Left ventricle myocardium inferior (tissue), 1 donor: Measurements from ENCODE around the gene FAM3B. TPM values are rescaled to one million over a fixed set of nuclear protein-coding genes. Genes with fewer than 3 reads are reported as not detected.
A peak's percentile ranks its signal among the peaks of the same experiment; 100 is the strongest.

ENCODE experiments used
- DNase-seq: peaks from one replicate; pipeline ENCODE4 v3.0.0-alpha.2; 2020
- H3K27ac ChIP-seq: fragments of 200-600 bp; replicated peaks from 2 replicates; pipeline ENCODE4 v1.8.0; 2021
- H3K27me3 ChIP-seq: fragments of 200-600 bp; 2 replicates; pipeline ENCODE4 v1.8.0; 2021; ENCODE audit warnings: low read depth
- H3K36me3 ChIP-seq: fragments of 200-600 bp; 2 replicates; pipeline ENCODE4 v1.8.0; 2021
- H3K4me1 ChIP-seq: fragments of 200-600 bp; 2 replicates; pipeline ENCODE4 v1.8.0; 2021
- H3K4me3 ChIP-seq: fragments of 200-600 bp; 2 replicates; pipeline ENCODE4 v1.8.0; 2021; ENCODE audit warnings: mild to moderate bottlenecking, moderate library complexity
- H3K9me3 ChIP-seq: fragments of 200-600 bp; replicated peaks from 2 replicates; pipeline ENCODE4 v1.8.0; 2021
- intact Hi-C: fragments of 100-400 bp; cut with micrococcal nuclease; formaldehyde crosslinking; loops from one replicate; pipeline ENCODE4 v1.11.0; 2022
- total RNA-seq: library from RNA; stranded (reverse); fragmentation: NEBNext Ultra II Directional; extraction: Animal tissue kit (Norgen Biotek cat#: 25700); gene quantifications from one replicate; pipeline ENCODE4 v1.2.1, GENCODE V29; 2021
- TF ChIP-seq, protein P1 (sequence below): fragments of 200-600 bp; IDR thresholded peaks from 2 replicates; pipeline ENCODE4 v1.8.0; 2021; ENCODE audit warnings: antibody characterized with exemption, mild to moderate bottlenecking, borderline replicate concordance
- donor health status: DM: no; HTN: yes; CAD: no; lungs with severe emphysema.

The FAM3B gene
- total RNA-seq, 1 donor from 2014 or later, result not detected

DNA sequence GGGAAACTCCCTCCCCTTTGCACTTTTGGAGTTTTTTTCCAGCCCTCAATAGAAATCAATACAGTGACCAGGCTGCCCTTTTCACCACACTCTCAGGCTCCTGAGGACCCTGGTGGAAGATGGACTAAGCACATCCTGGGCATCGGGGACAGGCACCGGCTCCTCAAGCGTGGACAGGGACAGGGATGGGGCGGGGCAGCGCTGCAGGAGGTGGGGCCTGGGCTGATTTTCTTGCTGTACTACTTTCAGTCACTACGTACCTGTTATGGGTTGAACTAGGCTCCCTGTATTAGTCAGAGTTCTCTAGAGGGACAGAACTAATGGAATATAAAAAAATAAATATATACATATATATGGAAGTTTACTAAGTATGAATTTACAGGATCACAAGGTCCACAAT lies 47.7 kb downstream of the FAM3B start:
- H3K4me1 ChIP-seq, result peaks cover 47% of the 10 kb centered on the region
- TF ChIP-seq, protein P1, sequence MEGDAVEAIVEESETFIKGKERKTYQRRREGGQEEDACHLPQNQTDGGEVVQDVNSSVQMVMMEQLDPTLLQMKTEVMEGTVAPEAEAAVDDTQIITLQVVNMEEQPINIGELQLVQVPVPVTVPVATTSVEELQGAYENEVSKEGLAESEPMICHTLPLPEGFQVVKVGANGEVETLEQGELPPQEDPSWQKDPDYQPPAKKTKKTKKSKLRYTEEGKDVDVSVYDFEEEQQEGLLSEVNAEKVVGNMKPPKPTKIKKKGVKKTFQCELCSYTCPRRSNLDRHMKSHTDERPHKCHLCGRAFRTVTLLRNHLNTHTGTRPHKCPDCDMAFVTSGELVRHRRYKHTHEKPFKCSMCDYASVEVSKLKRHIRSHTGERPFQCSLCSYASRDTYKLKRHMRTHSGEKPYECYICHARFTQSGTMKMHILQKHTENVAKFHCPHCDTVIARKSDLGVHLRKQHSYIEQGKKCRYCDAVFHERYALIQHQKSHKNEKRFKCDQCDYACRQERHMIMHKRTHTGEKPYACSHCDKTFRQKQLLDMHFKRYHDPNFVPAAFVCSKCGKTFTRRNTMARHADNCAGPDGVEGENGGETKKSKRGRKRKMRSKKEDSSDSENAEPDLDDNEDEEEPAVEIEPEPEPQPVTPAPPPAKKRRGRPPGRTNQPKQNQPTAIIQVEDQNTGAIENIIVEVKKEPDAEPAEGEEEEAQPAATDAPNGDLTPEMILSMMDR, result no peak

DNA sequence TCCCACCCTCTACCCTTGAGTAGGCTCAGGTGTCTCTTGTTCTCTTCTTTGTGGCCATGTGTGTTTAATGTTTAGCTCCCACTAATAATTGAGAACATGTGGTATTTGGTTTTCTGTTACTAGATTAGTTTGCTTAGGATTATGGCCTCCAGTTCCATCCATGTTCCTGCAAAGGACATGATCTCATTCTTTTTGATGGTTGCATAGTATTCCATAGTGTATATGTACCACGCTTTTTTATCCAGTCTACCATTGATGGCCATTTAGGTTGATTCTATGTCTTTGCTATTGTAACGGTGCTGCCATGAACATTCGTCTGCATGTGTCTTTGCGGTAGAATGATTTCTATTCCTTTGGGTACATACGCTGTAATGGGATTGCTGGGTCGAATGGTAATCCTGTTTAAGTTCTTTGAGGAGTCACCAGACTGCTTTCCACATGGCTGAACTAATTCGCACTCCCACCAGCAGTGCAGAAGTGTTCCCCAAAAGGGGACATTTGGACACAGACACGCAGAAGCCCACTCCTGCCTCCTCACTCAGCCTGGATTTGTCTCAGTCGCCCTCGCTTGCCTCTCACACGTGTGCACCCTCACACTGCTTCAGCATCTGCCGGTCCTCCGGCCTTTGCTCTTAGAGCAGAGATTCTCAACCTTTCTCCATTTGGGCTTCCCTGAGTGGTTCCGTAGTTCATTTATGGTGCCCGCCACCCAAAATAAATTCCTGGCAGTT lies 48.9 kb downstream of the FAM3B start:
- DNase-seq, result no peak
- H3K9me3 ChIP-seq, result no peaks in the 10 kb centered on the region
- intact Hi-C loops, result no loop called here
- peaks cover 49% of the 10 kb centered on the region for H3K4me1 ChIP-seq
- no peaks in the 10 kb centered on the region for H3K36me3 ChIP-seq
- H3K27ac ChIP-seq, result no peak overlapping the region
- H3K4me3 ChIP-seq, result no peak overlapping the region
- TF ChIP-seq, protein P1, result no peak
- peaks cover 54% of the 10 kb centered on the region for H3K27me3 ChIP-seq

More for the DNA sequence above, 47.7 kb downstream of the FAM3B start:
- no peak for DNase-seq
- H3K27me3 ChIP-seq, result peaks cover 48% of the 10 kb centered on the region
- H3K4me3 ChIP-seq, result no peak overlapping the region
- H3K27ac ChIP-seq, result no peak overlapping the region
- intact Hi-C loops, result no loop called here
- no peaks in the 10 kb centered on the region for H3K36me3 ChIP-seq
- no peaks in the 10 kb centered on the region for H3K9me3 ChIP-seq

DNA sequence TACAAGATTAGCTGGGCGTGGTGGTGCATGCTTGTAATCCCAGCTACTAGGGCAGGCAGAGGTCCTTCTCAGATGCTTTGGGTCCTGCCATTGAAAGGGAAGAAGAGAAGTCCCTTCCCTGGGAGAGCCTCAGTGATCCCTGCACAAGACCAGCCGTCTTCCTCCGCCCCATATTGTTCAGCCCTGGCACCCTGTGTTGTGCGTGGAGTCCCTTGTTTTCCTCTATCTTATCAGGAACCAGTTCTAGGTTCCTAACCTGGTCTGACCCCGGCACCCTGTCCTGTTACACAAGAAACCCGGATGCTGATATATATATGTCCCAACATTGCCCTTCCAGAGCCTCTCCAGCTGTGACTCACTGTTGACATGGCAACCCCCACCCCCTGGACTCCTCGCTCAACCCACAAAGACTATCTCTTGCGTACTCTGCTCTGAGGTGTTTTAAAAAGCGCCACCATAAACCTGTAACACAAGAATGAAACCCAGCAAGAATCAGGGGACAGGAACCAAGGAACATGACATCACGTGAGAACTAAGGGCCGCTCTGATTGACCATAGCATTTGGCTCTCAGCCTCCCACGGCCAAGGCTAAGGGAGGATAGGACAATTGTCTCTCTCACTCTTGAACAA lies 50.0 kb downstream of the FAM3B start:
- no peak overlapping the region for H3K4me3 ChIP-seq
- H3K4me1 ChIP-seq, result peaks cover 57% of the 10 kb centered on the region
- H3K27ac ChIP-seq, result peak overlapping the region; percentile 76
- intact Hi-C loops, result no loop called here
- TF ChIP-seq, protein P1, result no peak
- no peaks in the 10 kb centered on the region for H3K9me3 ChIP-seq
- H3K27me3 ChIP-seq, result peaks cover 54% of the 10 kb centered on the region
- DNase-seq, result no peak
- no peaks in the 10 kb centered on the region for H3K36me3 ChIP-seq

DNA sequence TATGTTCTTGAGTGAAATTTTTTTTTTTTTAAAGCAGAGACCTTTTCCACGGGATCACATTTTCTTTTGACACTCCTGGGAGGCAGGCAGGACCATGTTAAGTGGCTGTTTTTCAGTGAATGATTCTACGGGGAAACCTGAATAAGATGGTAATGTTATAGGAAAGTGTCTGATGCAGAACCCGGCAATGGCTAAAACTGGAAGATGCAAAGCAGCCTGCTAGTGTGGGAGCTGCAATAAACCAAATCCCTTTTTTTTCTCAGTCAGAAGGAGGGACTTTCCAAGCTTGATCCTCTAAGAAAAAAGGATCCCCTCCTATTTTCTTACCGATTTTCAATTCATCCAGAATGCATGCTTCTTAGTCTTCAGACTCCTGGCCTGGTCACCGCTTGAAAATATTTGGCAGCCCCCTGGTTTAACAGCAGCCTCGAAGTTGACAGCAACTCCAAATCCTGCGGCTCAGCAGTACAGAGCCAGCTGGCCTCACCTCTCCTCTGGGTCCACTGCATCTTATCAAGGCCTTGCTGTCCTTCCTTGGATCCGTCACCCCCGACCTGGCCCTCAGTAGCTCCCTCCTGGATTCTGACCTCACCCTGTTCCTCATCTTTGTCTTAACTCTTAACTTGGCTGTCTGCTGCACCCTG lies 50.8 kb downstream of the FAM3B start:
- TF ChIP-seq, protein P1, result no peak
- no peaks in the 10 kb centered on the region for H3K9me3 ChIP-seq
- H3K27me3 ChIP-seq, result peaks cover 54% of the 10 kb centered on the region
- H3K4me3 ChIP-seq, result no peak overlapping the region
- peaks cover 57% of the 10 kb centered on the region for H3K4me1 ChIP-seq
- H3K36me3 ChIP-seq, result no peaks in the 10 kb centered on the region
- DNase-seq, result no peak
- H3K27ac ChIP-seq, result peak overlapping the region; percentile 76
- intact Hi-C loops, result no loop called here

DNA sequence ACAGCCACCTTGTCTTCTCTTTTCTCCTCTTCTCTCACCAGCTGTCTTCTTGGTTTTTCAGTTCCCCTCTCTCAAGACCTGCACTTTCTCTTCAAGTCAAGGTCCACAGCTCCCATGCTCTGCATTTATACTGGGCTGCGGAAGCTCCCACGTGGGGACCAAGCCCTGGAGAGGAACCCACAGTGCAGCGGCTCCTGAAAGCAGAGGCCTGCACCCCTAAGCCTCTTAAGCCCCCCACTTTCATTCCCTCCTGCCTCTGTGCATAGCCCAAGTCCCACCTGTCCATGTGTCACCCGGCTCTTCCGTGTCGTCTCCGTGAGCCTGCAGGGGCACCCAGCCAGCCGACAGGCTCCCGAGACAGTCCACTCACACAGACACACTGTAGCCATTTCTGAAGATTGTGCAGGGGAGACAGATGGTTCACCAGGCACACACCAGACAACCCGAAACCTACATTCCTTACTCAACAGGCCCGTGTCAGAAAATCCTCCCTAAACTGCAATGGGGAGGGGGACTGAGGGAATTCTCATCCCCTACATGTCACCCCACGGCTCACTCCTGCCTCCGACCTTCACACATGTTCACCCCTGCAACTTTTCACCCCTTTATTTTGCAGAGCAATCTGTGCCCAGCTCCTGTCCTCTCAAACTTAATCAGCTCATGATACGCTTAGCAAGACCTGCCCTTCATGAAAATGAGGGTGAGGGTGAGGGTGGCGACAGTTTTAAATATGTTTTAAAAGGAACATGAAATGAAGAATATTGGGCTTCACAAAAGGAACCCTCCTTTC lies 51.5 kb downstream of the FAM3B start:
- intact Hi-C loops, result no loop called here
- TF ChIP-seq, protein P1, result no peak
- Histone ChIP-seq H3K4me1 (peaks cover 51% of the 10 kb centered on the region), H3K36me3 (no peaks in the 10 kb centered on the region), H3K27ac (peak overlapping the region; percentile 76), H3K9me3 (no peaks in the 10 kb centered on the region), H3K4me3 (no peak overlapping the region), H3K27me3 (peaks cover 50% of the 10 kb centered on the region)
- no peak for DNase-seq
